ENCODE measurements around the gene CEP68. TPM values are rescaled to one million over a fixed set of nuclear protein-coding genes. Genes with fewer than 3 reads are reported as not detected.
"Not testable (repeated sequence)": the region's sequence is repeated elsewhere in the genome, so short reads cannot be mapped to it uniquely, and the experiment has no call there.

Gene CEP68
- polyA plus RNA-seq, 1 experiment: 11.7 TPM

DNA sequence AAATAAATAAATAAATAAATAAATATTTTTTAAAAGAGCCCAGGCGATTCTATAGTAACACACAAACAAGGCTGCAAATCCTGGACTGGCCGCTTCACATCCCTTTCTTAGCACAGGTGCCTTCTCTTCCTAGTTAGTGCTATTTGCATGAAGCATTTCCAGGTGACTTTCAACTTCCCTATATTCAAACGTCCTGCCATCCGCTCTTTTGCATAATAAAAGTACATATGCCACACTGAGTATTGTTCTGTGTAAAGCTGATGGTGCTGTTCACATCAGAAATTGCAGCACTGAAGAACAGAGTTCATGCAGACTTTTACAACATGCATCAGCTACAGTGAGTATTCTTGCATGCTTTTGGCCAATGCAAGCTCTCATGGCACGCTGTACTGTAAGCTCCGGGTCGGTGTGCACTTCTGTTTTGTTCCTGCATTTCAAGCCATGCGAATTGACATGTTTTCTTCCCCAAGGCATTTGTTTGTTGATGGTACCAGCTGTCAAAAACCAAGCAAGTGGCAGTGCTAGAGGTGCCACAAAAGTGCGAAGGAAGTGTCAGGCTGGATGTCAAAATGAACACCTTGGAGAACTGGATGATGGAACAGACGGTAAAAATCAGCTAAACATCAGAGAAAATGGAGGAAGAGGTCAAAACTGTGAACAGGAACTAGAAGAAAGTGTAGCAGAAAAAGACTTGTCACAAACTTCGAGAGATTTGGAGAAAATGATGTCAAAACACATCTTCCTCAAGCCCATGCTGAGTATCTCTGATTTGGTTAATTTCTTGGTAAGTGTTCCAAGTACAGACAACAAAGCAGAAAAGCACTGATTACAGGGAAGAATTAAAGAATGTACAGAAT, 25.5 kb upstream of the CEP68 start:
- Histone ChIP-seq H3K27me3 (ENCODE audit: control insufficient read depth, insufficient read depth, low read length) (0 out of 2 replicates have a peak, but pooled peaks cover 1% of the 10 kb centered on the region), H3K36me3 (ENCODE audit: control insufficient read depth, insufficient read depth, low read length) (no peaks in the 10 kb centered on the region), H3K4me3 (ENCODE audit: low read depth, low read length) (no peak overlapping the region)
- DNase-seq (ENCODE audit: low read depth): no peak
- POLR2A ChIA-PET: no interaction called here
- no peak for TF ChIP-seq CTCF (IDR thresholded peaks at IDR 0.05; ENCODE audit: insufficient read depth, low read depth, low read length)
- CTCF ChIA-PET: interaction anchor here (0.6 to 13.6 kb wide), 4 partner anchors 9 to 114 kb away, joined by 3 to 147 read pairs (median 4); no protein-coding TSS in a partner anchor

GRCh38 chr2:65031341-65032018, 24.7 kb upstream of the CEP68 start:
- no peak for DNase-seq (ENCODE audit: low read depth)
- CTCF ChIA-PET: interaction anchor here (1.9 to 13.6 kb wide), 2 partner anchors 10 to 115 kb away, joined by 5 to 147 read pairs; no protein-coding TSS in a partner anchor
- no peak for TF ChIP-seq CTCF (IDR thresholded peaks at IDR 0.05; ENCODE audit: insufficient read depth, low read depth, low read length)
- Histone ChIP-seq H3K4me3 (ENCODE audit: low read depth, low read length) (no peak overlapping the region), H3K36me3 (ENCODE audit: control insufficient read depth, insufficient read depth, low read length) (no peaks in the 10 kb centered on the region), H3K27me3 (ENCODE audit: control insufficient read depth, insufficient read depth, low read length) (0 out of 2 replicates have a peak, but pooled peaks cover 1% of the 10 kb centered on the region)
- POLR2A ChIA-PET: no interaction called here

DNA sequence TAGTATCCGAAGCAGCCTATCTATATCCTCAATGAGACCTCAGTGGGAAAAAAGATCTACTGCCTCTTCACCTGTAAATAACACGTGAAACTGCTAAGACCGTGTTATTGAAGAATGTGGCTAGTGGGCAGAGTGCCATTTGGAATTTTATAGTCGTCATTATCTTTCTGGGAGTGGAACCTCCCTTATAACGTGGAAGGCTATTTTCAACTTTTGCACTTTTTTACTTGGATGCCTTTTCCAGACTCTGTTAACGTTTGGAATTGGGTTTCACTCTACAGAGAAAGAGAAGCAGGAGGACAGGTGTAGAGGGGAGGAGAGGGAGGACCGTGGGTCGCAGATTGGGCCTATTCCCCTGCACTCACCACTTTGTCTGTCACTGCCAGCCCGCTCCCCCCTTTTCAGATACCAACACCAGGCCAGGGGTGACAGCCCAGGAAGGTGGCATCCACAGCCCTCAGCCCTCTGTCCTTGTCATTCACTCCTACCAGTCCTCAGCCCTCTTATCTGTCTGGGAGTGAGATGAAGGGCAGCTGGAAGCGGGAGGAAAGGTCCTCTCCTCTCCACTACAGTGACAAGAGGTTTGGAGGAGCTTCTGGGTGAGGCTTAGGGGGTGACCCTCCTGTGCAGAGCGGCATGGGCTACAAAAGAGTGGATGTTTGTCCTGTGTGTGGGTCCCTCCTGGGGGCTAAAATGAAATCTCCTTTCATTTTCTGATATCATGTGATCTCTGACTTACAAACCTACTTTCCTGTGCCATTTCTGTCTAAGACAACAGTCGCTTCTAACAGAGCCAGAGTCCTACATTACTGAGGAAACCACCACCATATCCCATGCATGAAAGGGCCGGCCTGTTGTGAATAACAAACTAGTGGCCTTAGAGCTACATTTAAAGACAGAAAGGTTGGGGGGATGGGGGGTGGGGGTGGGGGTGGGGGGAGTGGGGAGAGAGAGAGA, 23.9 kb upstream of the CEP68 start:
- no peaks in the 10 kb centered on the region for H3K36me3 ChIP-seq (ENCODE audit: control insufficient read depth, insufficient read depth, low read length)
- TF ChIP-seq CTCF (IDR thresholded peaks at IDR 0.05; ENCODE audit: insufficient read depth, low read depth, low read length): no peak
- no peak overlapping the region for H3K4me3 ChIP-seq (ENCODE audit: low read depth, low read length)
- ChIA-PET CTCF (interaction anchor here (0.6 to 13.6 kb wide), 3 partner anchors 9 to 116 kb away, joined by 3 to 147 read pairs (median 5); partner anchors contain the start of gene CEP68), POLR2A (no interaction called here)
- H3K27me3 ChIP-seq (ENCODE audit: control insufficient read depth, insufficient read depth, low read length): 0 out of 2 replicates have a peak, but pooled peaks cover 1% of the 10 kb centered on the region
- no peak for DNase-seq (ENCODE audit: low read depth)

DNA sequence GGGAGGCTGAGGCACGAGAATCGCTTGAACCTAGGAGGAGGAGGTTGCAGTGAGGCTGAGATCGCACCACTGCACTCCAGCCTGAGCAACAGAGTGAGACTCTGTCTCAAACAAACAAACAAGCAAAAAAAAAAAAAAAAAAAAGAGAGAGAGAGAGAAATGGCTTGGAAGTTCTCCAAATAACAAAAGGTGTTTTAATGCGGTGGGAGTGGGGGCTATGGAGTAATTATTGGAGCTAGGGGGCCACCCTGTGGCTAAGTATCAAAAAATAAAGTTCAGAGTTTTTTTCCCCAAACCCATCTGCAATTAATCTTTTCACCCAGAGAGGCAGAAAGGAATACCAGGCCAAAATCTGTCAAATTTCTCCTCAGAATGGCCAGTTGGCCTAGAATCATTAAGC, 23.0 kb upstream of the CEP68 start:
- Histone ChIP-seq H3K36me3 (ENCODE audit: control insufficient read depth, insufficient read depth, low read length) (no peaks in the 10 kb centered on the region), H3K27me3 (ENCODE audit: control insufficient read depth, insufficient read depth, low read length) (0 out of 2 replicates have a peak, but pooled peaks cover 1% of the 10 kb centered on the region), H3K4me3 (ENCODE audit: low read depth, low read length) (no peak overlapping the region)
- no peak for TF ChIP-seq CTCF (IDR thresholded peaks at IDR 0.05; ENCODE audit: insufficient read depth, low read depth, low read length)
- POLR2A ChIA-PET: no interaction called here
- CTCF ChIA-PET: interaction anchor here (13.6 kb wide), 1 partner anchor 117 kb away, joined by 147 read pairs; no protein-coding TSS in a partner anchor
- no peak for DNase-seq (ENCODE audit: low read depth)

DNA sequence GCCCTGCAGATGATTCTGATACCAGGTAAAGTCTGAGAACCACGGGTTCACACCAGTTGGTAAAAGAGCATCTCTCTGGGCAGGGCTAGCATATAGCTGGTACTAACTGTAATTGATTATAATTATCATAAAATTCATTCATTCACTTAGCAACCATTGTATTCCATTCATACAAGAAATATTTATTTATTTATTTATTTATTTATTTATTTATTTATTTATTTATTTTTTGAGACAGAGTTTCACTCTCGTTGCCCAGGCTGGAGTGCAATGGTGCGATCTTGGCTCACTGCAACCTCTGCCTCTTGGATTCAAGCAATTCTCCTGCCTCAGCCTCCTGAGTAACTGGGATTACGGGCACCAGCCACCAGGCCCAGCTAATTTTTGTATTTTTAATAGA, 22.5 kb upstream of the CEP68 start:
- CTCF ChIA-PET: interaction anchor here (13.6 kb wide), 1 partner anchor 117 kb away, joined by 147 read pairs; no protein-coding TSS in a partner anchor
- POLR2A ChIA-PET; DNase-seq (ENCODE audit: low read depth); H3K27me3 ChIP-seq (ENCODE audit: control insufficient read depth, insufficient read depth, low read length); H3K36me3 ChIP-seq (ENCODE audit: control insufficient read depth, insufficient read depth, low read length); H3K4me3 ChIP-seq (ENCODE audit: low read depth, low read length): not testable (repeated sequence)
